GM12878 (cell line): ENCODE measurements around the gene SPTBN1. TPM values are rescaled to one million over a fixed set of nuclear protein-coding genes. Genes with fewer than 3 reads are reported as not detected.
A peak's percentile ranks its signal among the peaks of the same experiment; 100 is the strongest.

Experiments
- ATAC-seq: fragments of 200-7000 bp; cut with Tn5 transposase; 3 replicates; pipeline ENCODE4 v1.9.1; 2020; ENCODE audit warnings: mild to moderate bottlenecking, moderate library complexity
- BruUV-seq: library from RNA; stranded (reverse); fragments of 400-500 nt; replicated peaks from 2 replicates; lab custom pipeline; 2021; lab: Mats Ljungman, UMichigan
- CTCF ChIA-PET: fragments of 300-600 bp; sonication (Branson Sonifier 250); formaldehyde crosslinking; extraction: SDS; loops from one replicate; lab custom pipeline; 2021; ENCODE audit warnings: inconsistent platforms; lab: Yijun Ruan, JAX
- POLR2A ChIA-PET: fragments of 350-600 bp; formaldehyde crosslinking; extraction: SDS; loops from one replicate; lab custom pipeline; 2021; ENCODE audit warnings: inconsistent platforms; lab: Charles Lee
- RAD21 ChIA-PET: fragments of 300-600 bp; sonication (Branson Sonifier 250); formaldehyde crosslinking; loops from one replicate; lab custom pipeline; 2023; ENCODE audit warnings: antibody characterized with exemption; ENCODE audit not compliant: unreplicated experiment; lab: Charles Lee
- SMC1A ChIA-PET: fragments of 300-600 bp; sonication (Branson Sonifier 250); formaldehyde crosslinking; loops from one replicate; lab custom pipeline; 2023; ENCODE audit not compliant: unreplicated experiment, uncharacterized antibody; lab: Charles Lee
- DNase-seq: peaks from one replicate; pipeline ENCODE4 v3.0.0-alpha.2; 2011; ENCODE audit warnings: low read depth, low spot score
- FAIRE-seq: peaks from 3 replicates; lab custom pipeline; 2011; peaks lifted over from hg19 to GRCh38; lab: Jason Lieb, UNC
- H2AFZ ChIP-seq: 2 replicates; pipeline ENCODE4 v1.6.0; 2011; ENCODE audit warnings: low read depth, low read length, control low read depth; ENCODE audit not compliant: control insufficient read depth
- H3K27ac ChIP-seq: 2 replicates; pipeline ENCODE4 v1.5.1; 2011; ENCODE audit warnings: control low read depth; ENCODE audit not compliant: control insufficient read depth, insufficient read depth
- H3K27me3 ChIP-seq, 2 experiments: replicated peaks in 1 of 2; 2 replicates each; pipeline versions ENCODE4 v1.6.0 to v1.6.1; 2011; ENCODE audit warnings: low read length in 1 of 2; ENCODE audit not compliant: control insufficient read depth in 2 of 2, insufficient read depth in 2 of 2
- H3K36me3 ChIP-seq, 2 experiments: 2 replicates each; pipeline ENCODE4 v1.5.1; 2011; ENCODE audit warnings: low read length in 1 of 2; ENCODE audit not compliant: control insufficient read depth in 2 of 2, insufficient read depth in 2 of 2
- H3K4me1 ChIP-seq: 2 replicates; pipeline ENCODE4 v1.6.1; 2011; ENCODE audit warnings: mild to moderate bottlenecking, low read length, moderate library complexity, mixed read lengths; ENCODE audit not compliant: control insufficient read depth, insufficient read depth
- H3K4me2 ChIP-seq: 2 replicates; pipeline ENCODE4 v1.6.0; 2011; ENCODE audit warnings: control low read depth; ENCODE audit not compliant: control insufficient read depth, insufficient read depth
- H3K4me3 ChIP-seq: fragments of 200-600 bp; sonication (generic); 2 replicates; pipeline ENCODE4 v1.5.1; 2016
- H3K79me2 ChIP-seq: 2 replicates; pipeline ENCODE4 v1.6.0; 2011; ENCODE audit warnings: low read length; ENCODE audit not compliant: control insufficient read depth, insufficient read depth
- H3K9ac ChIP-seq: 2 replicates; pipeline ENCODE4 v1.8.0; 2011; ENCODE audit warnings: low read length, control low read depth, mixed read lengths; ENCODE audit not compliant: control insufficient read depth, insufficient read depth
- H3K9me3 ChIP-seq: replicated peaks from 3 replicates; pipeline ENCODE4 v1.5.1; 2011; ENCODE audit warnings: mild to moderate bottlenecking, low read length; ENCODE audit not compliant: control insufficient read depth, insufficient read depth
- H4K20me1 ChIP-seq: 2 replicates; pipeline ENCODE4 v1.6.0; 2011; ENCODE audit not compliant: control insufficient read depth, insufficient read depth
- ATF7 ChIP-seq: fragments of 450-650 bp; IDR thresholded peaks from 2 replicates; pipeline ENCODE4 v1.6.1; 2016; ENCODE audit warnings: low read depth, mild to moderate bottlenecking
- CUX1 ChIP-seq: IDR thresholded peaks from 2 replicates; pipeline ENCODE4 v1.6.1; 2012; ENCODE audit warnings: improper control_type of control experiment, low read depth, low read length; ENCODE audit not compliant: insufficient replicate concordance
- IRF3 ChIP-seq: fragments of 450-650 bp; IDR thresholded peaks from 2 replicates; pipeline ENCODE4 v1.6.1; 2014; ENCODE audit warnings: mild to moderate bottlenecking
- PAX8 ChIP-seq: fragments of 450-650 bp; IDR thresholded peaks from 2 replicates; pipeline ENCODE4 v1.6.1; 2017; ENCODE audit warnings: mild to moderate bottlenecking, moderate library complexity
- POLR2A ChIP-seq: IDR thresholded peaks from 2 replicates; pipeline ENCODE4 v1.6.1; 2011; ENCODE audit warnings: low read depth, mild to moderate bottlenecking, low read length
- POLR2AphosphoS5 ChIP-seq: IDR thresholded peaks from 2 replicates; pipeline ENCODE4 v1.6.1; 2011; ENCODE audit warnings: mild to moderate bottlenecking, low read length, inconsistent platforms
- SMC3 ChIP-seq: IDR thresholded peaks from 2 replicates; pipeline ENCODE4 v1.6.1; 2011; ENCODE audit warnings: low read length, improper control_type of control experiment, borderline replicate concordance
- WGBS: methylation state at CpG from one replicate; pipeline ENCODE4 v1.1.6; 2016; ENCODE audit warnings: low lambda C conversion rate; ENCODE audit not compliant: insufficient replicate concordance, insufficient coverage; ENCODE audit errors: missing lambda C conversion rate; 5-methylcytosine and 5-hydroxymethylcytosine counted together
- in situ Hi-C: fragments of 300-500 bp; cut with MboI; formaldehyde crosslinking; loops from 9 replicates; pipeline ENCODE4 v1.14.3; 2018; ENCODE audit warnings: mixed read lengths
- intact Hi-C: fragments of 100-400 bp; cut with micrococcal nuclease; formaldehyde crosslinking; loops from one replicate; pipeline ENCODE4 v1.14.2; 2022; ENCODE audit not compliant: unreplicated experiment
- polyA plus RNA-seq, 11 experiments: library from polyadenylated mRNA; depleted of rRNA in 4 of 11; unstranded in 6 of 11; stranded (reverse) in 5 of 11; fragments of >200 nt; fragmentation: Nextera tagmentation in 4 of 11; fragmentation: Illumina TruSeq in 1 of 11; extraction: Ambion mirVana in 4 of 11; extraction: Trizol in 1 of 11; gene quantifications; 1 replicate in 1 of 11; 2 replicates in 10 of 11; pipeline versions ENCODE4 v1.2.1 to v1.2.3, GENCODE V29; 2011 to 2016; ENCODE audit warnings: inconsistent platforms in 2 of 11, missing spikeins in 2 of 11, low read depth in 1 of 11
- total RNA-seq, 4 experiments: library from RNA; depleted of rRNA in 3 of 4; stranded (reverse); fragments of >200 nt in 3 of 4; fragmentation: Illumina TruSeq in 1 of 4; extraction: Trizol in 1 of 4; gene quantifications; 2 replicates each; pipeline versions ENCODE4 v1.2.1 to v1.2.3, GENCODE V29; 2013 to 2021

The SPTBN1 gene
- total and polyA plus RNA-seq, 10 of the 15 experiments (the other 5 are each of a cell fraction or from before 2014, with no cell fraction given) = 20.6 to 154 (median 76.7) TPM

GRCh38 chr2:54669677-54670484, 213.8 kb downstream of the SPTBN1 start:
- no peak for FAIRE-seq
- no peak overlapping the region for H3K9ac ChIP-seq
- ChIA-PET SMC1A (interaction anchor here (0.6 to 1.2 kb wide), 2 partner anchors 13 to 35 kb away, joined by 3 to 6 read pairs; no protein-coding TSS in a partner anchor), POLR2A (no interaction called here), RAD21 (interaction anchor here (0.9 kb wide), 1 partner anchor 146 kb away, joined by 4 read pairs; no protein-coding TSS in a partner anchor), CTCF (interaction anchor here (5.4 kb wide), 1 partner anchor 35 kb away, joined by 26 read pairs; no protein-coding TSS in a partner anchor)
- H3K9me3 ChIP-seq = no peaks in the 10 kb centered on the region
- H3K27me3 ChIP-seq = no peaks in the 10 kb centered on the region
- no peak overlapping the region for H2AFZ ChIP-seq
- peaks cover 9% of the 10 kb centered on the region for H3K4me1 ChIP-seq
- no peak for DNase-seq
- WGBS = 91% methylated on average over 7 of the region's 7 CpGs
- intact Hi-C loops = no loop called here
- H4K20me1 ChIP-seq = no peaks in the 10 kb centered on the region
- H3K4me2 ChIP-seq = no peak overlapping the region
- no TSS peak for BruUV-seq
- H3K36me3 ChIP-seq = peaks cover 22 to 41% of the 10 kb centered on the region in 2 experiments
- ATAC-seq = no peak
- H3K4me3 ChIP-seq = no peak overlapping the region
- H3K79me2 ChIP-seq = no peaks in the 10 kb centered on the region
- no peak overlapping the region for H3K27ac ChIP-seq
- TF ChIP-seq POLR2A = 0 out of 2 replicates have a peak, but pooled peaks have one; percentile 11
- TF ChIP-seq CUX1 = no peak
- no peak for TF ChIP-seq SMC3
- no peak for TF ChIP-seq ATF7
- no peak for TF ChIP-seq IRF3
- no peak for TF ChIP-seq PAX8
- peak; percentile 73; the same call in 1 of the 2 replicates for TF ChIP-seq POLR2AphosphoS5
- in situ Hi-C loops = no loop called here
